ENCODE measurements around the gene DNAJC15.

GRCh38 chr13:43129066-43129465 is 105.7 kb downstream of the DNAJC15 start:
- TF ChIP-seq CTCF (IDR thresholded peaks at IDR 0.05), result no peak
- no peak for TF ChIP-seq POLR2AphosphoS5 (IDR thresholded peaks at IDR 0.05)
- no peak for TF ChIP-seq POLR2A (IDR thresholded peaks at IDR 0.05)
